K562 (cell line): ENCODE results near the gene SPEM3.

Experiments used
- ATF7 ChIP-seq: fragments of 450-650 bp; IDR thresholded peaks from 2 replicates; pipeline ENCODE4 v1.7.1; 2014; ENCODE audit warnings: mild to moderate bottlenecking, moderate library complexity
- EGR1 ChIP-seq: fragments of 450-650 bp; conservative IDR thresholded peaks from 2 replicates; pipeline ENCODE4 v1.6.1; 2017; ENCODE audit warnings: mild to moderate bottlenecking
- ETV6 ChIP-seq, 3 experiments: fragments of 150-350 bp in 1 of 3; sonication (generic) in 1 of 3; formaldehyde crosslinking in 1 of 3; IDR thresholded peaks; 2 replicates each; pipeline versions ENCODE4 v1.6.1 to v1.8.0; 2014 to 2022; ENCODE audit warnings: borderline replicate concordance in 2 of 3, low read depth in 2 of 3, antibody characterized with exemption in 1 of 3, low read length in 1 of 3, mild to moderate bottlenecking in 1 of 3, missing genetic modification reagents in 1 of 3
- NFIC ChIP-seq: fragments of 450-650 bp; IDR thresholded peaks from 2 replicates; pipeline ENCODE4 v1.6.1; 2017; ENCODE audit warnings: mild to moderate bottlenecking, inconsistent platforms
- POLR2A ChIP-seq: fragments of 450-650 bp; conservative IDR thresholded peaks from 2 replicates; pipeline ENCODE4 v1.6.1; 2016
- RFX5 ChIP-seq: IDR thresholded peaks from 2 replicates; pipeline ENCODE4 v1.6.1; 2011; ENCODE audit warnings: low read depth, mild to moderate bottlenecking, improper control_type of control experiment, low read length
- SPI1 ChIP-seq: IDR thresholded peaks from 2 replicates; pipeline ENCODE4 v1.6.1; 2011; ENCODE audit warnings: low read depth, low read length, control low read depth, borderline replicate concordance
- TCF3 ChIP-seq: sonication (generic); formaldehyde crosslinking; IDR thresholded peaks from 2 replicates; pipeline ENCODE4 v1.4.0; 2020; ENCODE audit warnings: mild to moderate bottlenecking, missing genetic modification reagents
- WHSC1 ChIP-seq: IDR thresholded peaks from one replicate; pipeline ENCODE4 v1.6.1; 2012; ENCODE audit warnings: low read length, control low read depth, inconsistent platforms
- ZNF589 ChIP-seq: fragments of 200-800 bp; sonication (Bioruptor generic); IDR thresholded peaks from 2 replicates; pipeline ENCODE4 v1.6.1; 2016; ENCODE audit warnings: low read depth, missing genetic modification characterization, missing compliant biosample characterization
- TF ChIP-seq, protein P1 (sequence below), 3 experiments: IDR thresholded peaks in 2 of 3; conservative IDR thresholded peaks in 1 of 3; 2 replicates each; pipeline ENCODE4 v1.5.1; 2011 to 2012; ENCODE audit warnings: low read length in 3 of 3, mild to moderate bottlenecking in 3 of 3, control low read depth in 2 of 3, improper control_type of control experiment in 1 of 3, inconsistent platforms in 1 of 3, low read depth in 1 of 3, mixed read lengths in 1 of 3, moderate library complexity in 1 of 3; ENCODE audit not compliant: insufficient read depth in 2 of 3
- TF ChIP-seq, protein P2 (sequence below), 2 experiments: fragments of 450-650 bp; formaldehyde crosslinking in 1 of 2; IDR thresholded peaks; 2 replicates each; pipeline versions ENCODE4 v1.4.0 to v1.6.1; 2014 to 2020; ENCODE audit warnings: mild to moderate bottlenecking in 2 of 2, borderline replicate concordance in 1 of 2, low read depth in 1 of 2
- TF ChIP-seq, protein P3 (sequence below), 2 experiments: fragments of 450-650 bp in 1 of 2; sonication (generic) in 1 of 2; formaldehyde crosslinking in 1 of 2; IDR thresholded peaks in 1 of 2; conservative IDR thresholded peaks in 1 of 2; 2 replicates each; pipeline versions ENCODE4 v1.6.1 to v1.8.1; 2016 to 2023; ENCODE audit warnings: mild to moderate bottlenecking in 2 of 2, moderate library complexity in 2 of 2, inconsistent platforms in 1 of 2, missing genetic modification reagents in 1 of 2
- TF ChIP-seq, protein P4 (sequence below): fragments of 450-650 bp; formaldehyde crosslinking; IDR thresholded peaks from 2 replicates; pipeline ENCODE4 v1.4.0; 2020; ENCODE audit warnings: mild to moderate bottlenecking, moderate library complexity

DNA sequence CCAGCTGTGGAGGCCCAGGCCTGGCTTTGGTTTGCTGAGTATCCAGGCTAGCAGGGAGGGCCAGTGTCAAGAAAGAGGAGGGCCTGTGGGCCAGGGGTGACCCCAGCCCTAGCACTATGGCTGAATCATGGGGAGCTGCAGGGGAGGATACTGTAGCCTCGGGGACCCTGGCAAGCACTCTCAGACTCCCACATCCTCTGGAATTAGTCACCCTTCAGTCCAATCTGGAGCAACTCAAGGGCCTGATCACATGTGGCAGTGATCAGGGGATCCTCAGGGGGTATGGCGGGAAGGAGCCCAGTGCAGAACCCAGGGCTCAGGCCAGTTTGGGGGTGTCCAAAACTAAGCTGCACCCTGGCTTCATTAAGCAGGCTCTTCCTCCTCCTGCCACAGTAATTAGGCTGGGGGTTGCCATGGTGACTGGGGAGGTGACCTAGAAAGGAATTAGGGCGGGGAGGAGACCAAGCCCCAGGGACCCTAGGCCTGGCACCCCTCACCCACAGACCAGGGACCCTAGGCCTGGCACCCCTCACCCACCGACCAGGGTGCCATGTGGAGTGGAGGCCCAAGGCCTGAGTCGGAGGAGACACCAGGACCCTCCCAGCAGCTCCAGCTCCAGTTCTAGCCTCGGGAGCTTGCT, 15.2 kb upstream of the SPEM3 start:
- no peak for TF ChIP-seq SPI1
- no peak for TF ChIP-seq NFIC
- no peak for TF ChIP-seq ATF7
- TF ChIP-seq, protein P1, sequence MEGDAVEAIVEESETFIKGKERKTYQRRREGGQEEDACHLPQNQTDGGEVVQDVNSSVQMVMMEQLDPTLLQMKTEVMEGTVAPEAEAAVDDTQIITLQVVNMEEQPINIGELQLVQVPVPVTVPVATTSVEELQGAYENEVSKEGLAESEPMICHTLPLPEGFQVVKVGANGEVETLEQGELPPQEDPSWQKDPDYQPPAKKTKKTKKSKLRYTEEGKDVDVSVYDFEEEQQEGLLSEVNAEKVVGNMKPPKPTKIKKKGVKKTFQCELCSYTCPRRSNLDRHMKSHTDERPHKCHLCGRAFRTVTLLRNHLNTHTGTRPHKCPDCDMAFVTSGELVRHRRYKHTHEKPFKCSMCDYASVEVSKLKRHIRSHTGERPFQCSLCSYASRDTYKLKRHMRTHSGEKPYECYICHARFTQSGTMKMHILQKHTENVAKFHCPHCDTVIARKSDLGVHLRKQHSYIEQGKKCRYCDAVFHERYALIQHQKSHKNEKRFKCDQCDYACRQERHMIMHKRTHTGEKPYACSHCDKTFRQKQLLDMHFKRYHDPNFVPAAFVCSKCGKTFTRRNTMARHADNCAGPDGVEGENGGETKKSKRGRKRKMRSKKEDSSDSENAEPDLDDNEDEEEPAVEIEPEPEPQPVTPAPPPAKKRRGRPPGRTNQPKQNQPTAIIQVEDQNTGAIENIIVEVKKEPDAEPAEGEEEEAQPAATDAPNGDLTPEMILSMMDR (IDR thresholded peaks at IDR 0.05 in 2 of 3, conservative IDR thresholded peaks at IDR 0.05 in 1 of 3; ENCODE audit: insufficient read depth in 2 of 3, low read depth in 1 of 3, low read length in 3 of 3): no peak
- no peak for TF ChIP-seq ZNF589 (CRISPR knock-in tag)
- no peak for TF ChIP-seq ETV6 (IDR thresholded peaks at IDR 0.05; ENCODE audit: borderline replicate concordance in 1 of 2, low read depth in 2 of 2, low read length in 1 of 2)
- no peak for TF ChIP-seq ETV6 (CRISPR knock-in tag; IDR thresholded peaks at IDR 0.05; ENCODE audit: borderline replicate concordance)
- TF ChIP-seq, protein P2, sequence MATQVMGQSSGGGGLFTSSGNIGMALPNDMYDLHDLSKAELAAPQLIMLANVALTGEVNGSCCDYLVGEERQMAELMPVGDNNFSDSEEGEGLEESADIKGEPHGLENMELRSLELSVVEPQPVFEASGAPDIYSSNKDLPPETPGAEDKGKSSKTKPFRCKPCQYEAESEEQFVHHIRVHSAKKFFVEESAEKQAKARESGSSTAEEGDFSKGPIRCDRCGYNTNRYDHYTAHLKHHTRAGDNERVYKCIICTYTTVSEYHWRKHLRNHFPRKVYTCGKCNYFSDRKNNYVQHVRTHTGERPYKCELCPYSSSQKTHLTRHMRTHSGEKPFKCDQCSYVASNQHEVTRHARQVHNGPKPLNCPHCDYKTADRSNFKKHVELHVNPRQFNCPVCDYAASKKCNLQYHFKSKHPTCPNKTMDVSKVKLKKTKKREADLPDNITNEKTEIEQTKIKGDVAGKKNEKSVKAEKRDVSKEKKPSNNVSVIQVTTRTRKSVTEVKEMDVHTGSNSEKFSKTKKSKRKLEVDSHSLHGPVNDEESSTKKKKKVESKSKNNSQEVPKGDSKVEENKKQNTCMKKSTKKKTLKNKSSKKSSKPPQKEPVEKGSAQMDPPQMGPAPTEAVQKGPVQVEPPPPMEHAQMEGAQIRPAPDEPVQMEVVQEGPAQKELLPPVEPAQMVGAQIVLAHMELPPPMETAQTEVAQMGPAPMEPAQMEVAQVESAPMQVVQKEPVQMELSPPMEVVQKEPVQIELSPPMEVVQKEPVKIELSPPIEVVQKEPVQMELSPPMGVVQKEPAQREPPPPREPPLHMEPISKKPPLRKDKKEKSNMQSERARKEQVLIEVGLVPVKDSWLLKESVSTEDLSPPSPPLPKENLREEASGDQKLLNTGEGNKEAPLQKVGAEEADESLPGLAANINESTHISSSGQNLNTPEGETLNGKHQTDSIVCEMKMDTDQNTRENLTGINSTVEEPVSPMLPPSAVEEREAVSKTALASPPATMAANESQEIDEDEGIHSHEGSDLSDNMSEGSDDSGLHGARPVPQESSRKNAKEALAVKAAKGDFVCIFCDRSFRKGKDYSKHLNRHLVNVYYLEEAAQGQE (IDR thresholded peaks at IDR 0.05; ENCODE audit: borderline replicate concordance): no peak
- TF ChIP-seq, protein P2 (CRISPR knock-in tag; IDR thresholded peaks at IDR 0.05; ENCODE audit: low read depth): no peak
- TF ChIP-seq TCF3 (CRISPR knock-in tag): no peak
- TF ChIP-seq, protein P3, sequence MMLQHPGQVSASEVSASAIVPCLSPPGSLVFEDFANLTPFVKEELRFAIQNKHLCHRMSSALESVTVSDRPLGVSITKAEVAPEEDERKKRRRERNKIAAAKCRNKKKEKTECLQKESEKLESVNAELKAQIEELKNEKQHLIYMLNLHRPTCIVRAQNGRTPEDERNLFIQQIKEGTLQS (IDR thresholded peaks at IDR 0.05): no peak
- TF ChIP-seq, protein P3 (CRISPR knock-in tag; conservative IDR thresholded peaks at IDR 0.05): no peak
- TF ChIP-seq, protein P4, sequence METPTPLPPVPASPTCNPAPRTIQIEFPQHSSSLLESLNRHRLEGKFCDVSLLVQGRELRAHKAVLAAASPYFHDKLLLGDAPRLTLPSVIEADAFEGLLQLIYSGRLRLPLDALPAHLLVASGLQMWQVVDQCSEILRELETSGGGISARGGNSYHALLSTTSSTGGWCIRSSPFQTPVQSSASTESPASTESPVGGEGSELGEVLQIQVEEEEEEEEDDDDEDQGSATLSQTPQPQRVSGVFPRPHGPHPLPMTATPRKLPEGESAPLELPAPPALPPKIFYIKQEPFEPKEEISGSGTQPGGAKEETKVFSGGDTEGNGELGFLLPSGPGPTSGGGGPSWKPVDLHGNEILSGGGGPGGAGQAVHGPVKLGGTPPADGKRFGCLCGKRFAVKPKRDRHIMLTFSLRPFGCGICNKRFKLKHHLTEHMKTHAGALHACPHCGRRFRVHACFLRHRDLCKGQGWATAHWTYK: no peak
- TF ChIP-seq POLR2A: no peak
- no peak for TF ChIP-seq RFX5
- TF ChIP-seq WHSC1: no peak
- no peak for TF ChIP-seq EGR1
